Middle frontal gyrus (tissue), 1 donor: ENCODE data around the gene ECEL1.

ENCODE experiments used
- DNase-seq: peaks from one replicate; pipeline ENCODE4 v3.0.0-alpha.2; 2015; ENCODE audit warnings: low spot score; ENCODE audit errors: extremely low spot score

Gene ECEL1

GRCh38 chr2:232523402-232523681 is 35.7 kb upstream of the ECEL1 start:
- no peak for DNase-seq

- DNase-seq = no peak
Measured at GRCh38 chr2:232522623-232523401, 35.2 kb upstream of the ECEL1 start.

- no peak for DNase-seq
Measured at GRCh38 chr2:232521959-232522622, 34.5 kb upstream of the ECEL1 start.

GRCh38 chr2:232521098-232521497 is 33.5 kb upstream of the ECEL1 start:
- no peak for DNase-seq

- DNase-seq = no peak
Measured at GRCh38 chr2:232520489-232520888, 32.9 kb upstream of the ECEL1 start.

- DNase-seq = no peak
Measured at GRCh38 chr2:232519581-232520438, 32.2 kb upstream of the ECEL1 start, which contains the start of gene PRSS56. Gene PRSS56 (plus strand): TSS chr2:232520388. CDS start chr2:232520599, 211 bp downstream.

- DNase-seq = no peak
Measured at GRCh38 chr2:232518844-232519243, 31.2 kb upstream of the ECEL1 start.

GRCh38 chr2:232516551-232516950 is 28.9 kb upstream of the ECEL1 start:
- DNase-seq = no peak

- no peak for DNase-seq
Measured at GRCh38 chr2:232515639-232516038, 28.0 kb upstream of the ECEL1 start.

GRCh38 chr2:232513353-232513752 is 25.7 kb upstream of the ECEL1 start:
- DNase-seq = no peak

- DNase-seq = no peak
Measured at GRCh38 chr2:232512602-232513001, 25.0 kb upstream of the ECEL1 start.

- no peak for DNase-seq
Measured at GRCh38 chr2:232511336-232511890, 23.8 kb upstream of the ECEL1 start.

GRCh38 chr2:232508251-232508650 is 20.6 kb upstream of the ECEL1 start:
- DNase-seq = no peak

GRCh38 chr2:232506709-232507108 is 19.1 kb upstream of the ECEL1 start:
- DNase-seq = no peak

GRCh38 chr2:232505856-232506255 is 18.2 kb upstream of the ECEL1 start:
- no peak for DNase-seq

- DNase-seq = no peak
Measured at GRCh38 chr2:232504438-232504837, 16.8 kb upstream of the ECEL1 start.

GRCh38 chr2:232503809-232504323 is 16.2 kb upstream of the ECEL1 start:
- DNase-seq = no peak

GRCh38 chr2:232502911-232503808 is 15.5 kb upstream of the ECEL1 start:
- peak; percentile 20 for DNase-seq

- DNase-seq = no peak
Measured at GRCh38 chr2:232502511-232502910, 14.9 kb upstream of the ECEL1 start.

- no peak for DNase-seq
Measured at GRCh38 chr2:232501794-232502390, 14.3 kb upstream of the ECEL1 start.
